Stimulated activated CD4-positive, alpha-beta T cell treated with anti-CD3 and anti-CD28 coated beads, Interleukin-4, amount 100 ng/mL, for 48 hours (primary cell): Measurements from ENCODE around the gene SKA1.
"Not testable (repeated sequence)": the region's sequence is repeated elsewhere in the genome, so short reads cannot be mapped to it uniquely, and the experiment has no call there.

Experiments
- DNase-seq, 2 donors: peaks; one replicate each; pipeline ENCODE4 v3.0.0-alpha.2; 2020; ENCODE audit warnings: low read depth in 2 of 2

Gene SKA1

GRCh38 chr18:50429207-50429948 lies 54.5 kb downstream of the SKA1 start:
- DNase-seq = no peak

GRCh38 chr18:50432915-50433314 lies 58.1 kb downstream of the SKA1 start:
- DNase-seq = no peak

- not testable (repeated sequence) for DNase-seq
Observed at GRCh38 chr18:50436742-50437141, 61.9 kb downstream of the SKA1 start.

GRCh38 chr18:50439460-50440015 lies 64.7 kb downstream of the SKA1 start:
- DNase-seq = no peak

GRCh38 chr18:50441016-50441415 lies 66.2 kb downstream of the SKA1 start:
- DNase-seq = no peak

GRCh38 chr18:50441501-50441900 lies 66.7 kb downstream of the SKA1 start:
- no peak for DNase-seq
